HL-60 (cell line): Measurements from ENCODE around the gene CD69.
A peak's percentile ranks its signal among the peaks of the same experiment; 100 is the strongest.

ENCODE experiments used
- DNase-seq, 2 experiments: peaks; one replicate each; pipeline ENCODE4 v3.0.0-alpha.2; 2010 to 2020; ENCODE audit warnings: low read depth in 1 of 2, low spot score in 1 of 2
- H3K27ac ChIP-seq: fragments of 250-450 bp; sonication (Bioruptor Pico); replicated peaks from 2 replicates; pipeline ENCODE4 v1.5.1; 2020; ENCODE audit warnings: mild to moderate bottlenecking, moderate library complexity
- H3K27me3 ChIP-seq: fragments of 250-450 bp; sonication (Bioruptor Pico); 2 replicates; pipeline ENCODE4 v1.5.1; 2021; ENCODE audit warnings: mild to moderate bottlenecking, moderate library complexity; ENCODE audit not compliant: insufficient read depth, poor library complexity, severe bottlenecking
- H3K4me3 ChIP-seq: replicated peaks from 2 replicates; pipeline ENCODE4 v1.5.1; 2011; ENCODE audit warnings: mild to moderate bottlenecking, control low read depth, low read length; ENCODE audit not compliant: insufficient read depth
- CTCF ChIP-seq: IDR thresholded peaks from one replicate; pipeline ENCODE4 v1.5.1; 2011; ENCODE audit warnings: low read length, control low read depth, inconsistent platforms; ENCODE audit not compliant: insufficient read depth
- GABPA ChIP-seq: IDR thresholded peaks from 2 replicates; pipeline ENCODE4 v1.6.1; 2012; ENCODE audit warnings: low read depth
- POLR2AphosphoS5 ChIP-seq: IDR thresholded peaks from 2 replicates; pipeline ENCODE4 v1.6.1; 2012; ENCODE audit warnings: low read depth
- REST ChIP-seq: IDR thresholded peaks from 2 replicates; pipeline ENCODE4 v1.6.1; 2012; ENCODE audit warnings: low read depth; ENCODE audit not compliant: insufficient replicate concordance
- SPI1 ChIP-seq: IDR thresholded peaks from 2 replicates; pipeline ENCODE4 v1.6.1; 2012; ENCODE audit warnings: low read depth, mild to moderate bottlenecking, borderline replicate concordance

CD69 gene

GRCh38 chr12:9781360-9781759 lies 20.7 kb upstream of the CD69 start:
- H3K4me3 ChIP-seq = no peak overlapping the region
- no peak for DNase-seq
- H3K27ac ChIP-seq = no peak overlapping the region
- no peaks in the 10 kb centered on the region for H3K27me3 ChIP-seq
- TF ChIP-seq GABPA = no peak
- TF ChIP-seq POLR2AphosphoS5 = no peak
- TF ChIP-seq CTCF = no peak
- TF ChIP-seq REST = no peak

- Histone ChIP-seq H3K4me3 (no peak overlapping the region), H3K27me3 (no peaks in the 10 kb centered on the region), H3K27ac (no peak overlapping the region)
- no peak for DNase-seq
- TF ChIP-seq REST = no peak
Measured at GRCh38 chr12:9779209-9779608, 18.5 kb upstream of the CD69 start.

- no peaks in the 10 kb centered on the region for H3K27me3 ChIP-seq
- no peak overlapping the region for H3K4me3 ChIP-seq
- no peak for DNase-seq
- TF ChIP-seq GABPA (no peak), POLR2AphosphoS5 (no peak)
- H3K27ac ChIP-seq = no peak overlapping the region
Measured at GRCh38 chr12:9776781-9777180, 16.1 kb upstream of the CD69 start.

GRCh38 chr12:9773216-9773877 lies 12.6 kb upstream of the CD69 start:
- TF ChIP-seq POLR2AphosphoS5 = no peak
- TF ChIP-seq SPI1 = peak; percentile 17; the same call in 1 of the 2 replicates
- H3K27me3 ChIP-seq = no peaks in the 10 kb centered on the region
- no peak overlapping the region for H3K27ac ChIP-seq
- H3K4me3 ChIP-seq = no peak overlapping the region
- no peak for DNase-seq

- DNase-seq = peak in 1 of 2 experiments; percentile 21
- TF ChIP-seq SPI1 (no peak), REST (no peak), GABPA (no peak), CTCF (no peak), POLR2AphosphoS5 (no peak)
- Histone ChIP-seq H3K4me3 (no peak overlapping the region), H3K27ac (peak overlapping the region; percentile 26; the same call in 1 of the 2 replicates), H3K27me3 (no peaks in the 10 kb centered on the region)
Measured at GRCh38 chr12:9763025-9763424, 2.3 kb upstream of the CD69 start.
